Panc1 (cell line): ENCODE results near the gene ZNF335. TPM values are rescaled to one million over a fixed set of nuclear protein-coding genes. Genes with fewer than 3 reads are reported as not detected.

ENCODE experiments used
- ATAC-seq: fragments of 200-7000 bp; cut with Tn5 transposase; 2 replicates; pipeline ENCODE4 v1.9.1; 2020; ENCODE audit warnings: mild to moderate bottlenecking, moderate library complexity
- BruUV-seq: library from RNA; stranded (reverse); fragments of 400-500 nt; replicated peaks from 2 replicates; lab custom pipeline; 2021; lab: Mats Ljungman, UMichigan
- CTCF ChIA-PET: fragments of 300-600 bp; sonication (Branson Sonifier 250); formaldehyde crosslinking; loops from one replicate; lab custom pipeline; 2022; ENCODE audit warnings: antibody characterized with exemption; lab: Charles Lee
- POLR2A ChIA-PET: fragments of 300-600 bp; sonication (Branson Sonifier 250); formaldehyde crosslinking; loops from one replicate; lab custom pipeline; 2022; ENCODE audit warnings: antibody characterized with exemption; lab: Charles Lee
- DNase-seq: peaks from one replicate; pipeline ENCODE4 v3.0.0-alpha.2; 2010; ENCODE audit warnings: low read depth, low spot score
- H3K27ac ChIP-seq: 2 replicates; pipeline ENCODE4 v1.5.1; 2011; ENCODE audit warnings: mild to moderate bottlenecking, low read length, inconsistent platforms
- H3K27me3 ChIP-seq: fragments of 200-500 bp; sonication (Bioruptor generic); 2 replicates; pipeline ENCODE4 v1.6.0; 2014; ENCODE audit warnings: low read length, inconsistent platforms; ENCODE audit not compliant: control insufficient read depth, insufficient read depth
- H3K36me3 ChIP-seq: fragments of 200-500 bp; sonication (Bioruptor generic); 2 replicates; pipeline ENCODE4 v1.5.1; 2014; ENCODE audit warnings: inconsistent platforms, mild to moderate bottlenecking, low read length, moderate library complexity; ENCODE audit not compliant: control insufficient read depth, insufficient read depth
- H3K4me1 ChIP-seq: 2 replicates; pipeline ENCODE4 v1.5.1; 2011; ENCODE audit warnings: inconsistent platforms, mild to moderate bottlenecking, low read length, moderate library complexity; ENCODE audit not compliant: control insufficient read depth, insufficient read depth
- H3K4me3 ChIP-seq, 2 experiments: 2 replicates each; pipeline ENCODE4 v1.5.1; 2011 to 2012; ENCODE audit warnings: low read depth in 2 of 2, low read length in 2 of 2, mild to moderate bottlenecking in 2 of 2, inconsistent platforms in 1 of 2, moderate library complexity in 1 of 2
- H3K9me3 ChIP-seq: fragments of 200-500 bp; sonication (Bioruptor generic); 2 replicates; pipeline ENCODE4 v1.5.1; 2014; ENCODE audit warnings: low read depth, mild to moderate bottlenecking, inconsistent platforms, low read length, moderate library complexity; ENCODE audit not compliant: control insufficient read depth, insufficient read depth
- POLR2AphosphoS5 ChIP-seq: IDR thresholded peaks from 2 replicates; pipeline ENCODE4 v1.6.1; 2012; ENCODE audit warnings: mild to moderate bottlenecking, low read depth, low read length, moderate library complexity
- SIN3A ChIP-seq: IDR thresholded peaks from 2 replicates; pipeline ENCODE4 v1.6.1; 2012; ENCODE audit warnings: low read depth, mild to moderate bottlenecking, low read length, moderate library complexity, borderline replicate concordance; ENCODE audit not compliant: insufficient read depth
- TCF7L2 ChIP-seq: IDR thresholded peaks from 2 replicates; pipeline ENCODE4 v1.6.1; 2011; ENCODE audit warnings: mild to moderate bottlenecking, low read depth, low read length, inconsistent platforms
- in situ Hi-C: cut with HindIII; loops from 2 replicates; pipeline ENCODE4 v1.10.0; 2016; ENCODE audit warnings: low sequenced_read_pairs, low pct_unique_long_range_greater_than_20kb
- intact Hi-C: fragments of 100-400 bp; cut with micrococcal nuclease; formaldehyde crosslinking; loops from one replicate; pipeline ENCODE4 v1.10.0; 2022; ENCODE audit not compliant: unreplicated experiment
- total RNA-seq: library from RNA; stranded (reverse); gene quantifications from one replicate; pipeline ENCODE4 v1.2.1, GENCODE V29; 2021; ENCODE audit not compliant: unreplicated experiment
- TF ChIP-seq, protein P1 (sequence below): fragments of 450-650 bp; IDR thresholded peaks from 2 replicates; pipeline ENCODE4 v1.5.1; 2017; ENCODE audit warnings: mild to moderate bottlenecking
- TF ChIP-seq, protein P2 (sequence below), 2 experiments: IDR thresholded peaks; 2 replicates each; pipeline ENCODE4 v1.6.1; 2011 to 2012; ENCODE audit warnings: low read depth in 2 of 2, control low read depth in 1 of 2, low read length in 1 of 2, mild to moderate bottlenecking in 1 of 2, moderate library complexity in 1 of 2; ENCODE audit not compliant: insufficient read depth in 1 of 2

ZNF335 gene
- total RNA-seq, 1 experiment from 2014 or later: 31.1 TPM

DNA sequence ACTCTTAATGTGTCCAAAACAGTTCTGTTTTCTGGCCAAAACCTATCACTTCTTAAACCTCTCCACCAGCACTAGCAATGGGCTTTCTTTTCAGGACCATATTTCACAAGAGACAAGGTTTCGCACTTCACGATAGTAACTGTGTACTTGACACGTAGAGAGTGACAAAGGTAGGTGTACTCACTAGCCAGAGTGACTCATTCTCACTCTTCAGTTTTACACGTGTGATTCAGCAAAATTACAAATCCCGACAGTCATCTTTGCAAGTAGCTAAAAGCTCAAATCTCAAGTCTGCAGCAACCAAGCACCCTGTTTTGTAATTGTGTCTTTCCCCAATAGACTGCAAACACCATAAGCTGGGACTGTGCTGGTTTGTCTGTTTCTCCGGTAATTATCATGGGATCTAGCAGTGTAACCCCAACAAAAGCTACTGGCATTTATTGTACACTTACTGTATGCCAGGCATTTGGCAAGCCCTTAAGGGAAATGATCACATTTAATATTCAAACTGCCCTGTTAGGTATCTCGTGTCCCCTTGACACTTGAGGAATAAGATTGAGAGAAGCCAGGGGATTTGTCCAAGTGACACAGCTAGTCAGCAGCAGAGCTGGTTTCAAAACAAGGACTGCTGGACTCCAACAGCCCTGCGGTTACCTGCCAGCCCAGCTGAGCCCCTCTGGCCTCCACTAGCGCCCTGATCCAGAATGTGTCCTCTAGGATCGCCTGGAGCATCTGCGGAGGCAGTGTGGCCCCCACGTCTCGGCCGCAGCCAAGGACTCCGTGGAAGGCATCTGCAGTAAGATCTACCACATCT lies 27.6 kb downstream of the ZNF335 start:
- intact Hi-C loops (no loop called here), in situ Hi-C loops (no loop called here)
- BruUV-seq: no TSS peak
- no peaks in the 10 kb centered on the region for H3K27me3 ChIP-seq
- H3K4me1 ChIP-seq: no peaks in the 10 kb centered on the region
- no peak overlapping the region for H3K4me3 ChIP-seq
- TF ChIP-seq, protein P1, sequence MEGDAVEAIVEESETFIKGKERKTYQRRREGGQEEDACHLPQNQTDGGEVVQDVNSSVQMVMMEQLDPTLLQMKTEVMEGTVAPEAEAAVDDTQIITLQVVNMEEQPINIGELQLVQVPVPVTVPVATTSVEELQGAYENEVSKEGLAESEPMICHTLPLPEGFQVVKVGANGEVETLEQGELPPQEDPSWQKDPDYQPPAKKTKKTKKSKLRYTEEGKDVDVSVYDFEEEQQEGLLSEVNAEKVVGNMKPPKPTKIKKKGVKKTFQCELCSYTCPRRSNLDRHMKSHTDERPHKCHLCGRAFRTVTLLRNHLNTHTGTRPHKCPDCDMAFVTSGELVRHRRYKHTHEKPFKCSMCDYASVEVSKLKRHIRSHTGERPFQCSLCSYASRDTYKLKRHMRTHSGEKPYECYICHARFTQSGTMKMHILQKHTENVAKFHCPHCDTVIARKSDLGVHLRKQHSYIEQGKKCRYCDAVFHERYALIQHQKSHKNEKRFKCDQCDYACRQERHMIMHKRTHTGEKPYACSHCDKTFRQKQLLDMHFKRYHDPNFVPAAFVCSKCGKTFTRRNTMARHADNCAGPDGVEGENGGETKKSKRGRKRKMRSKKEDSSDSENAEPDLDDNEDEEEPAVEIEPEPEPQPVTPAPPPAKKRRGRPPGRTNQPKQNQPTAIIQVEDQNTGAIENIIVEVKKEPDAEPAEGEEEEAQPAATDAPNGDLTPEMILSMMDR: no peak
- TF ChIP-seq SIN3A: no peak
- TF ChIP-seq POLR2AphosphoS5: no peak
- TF ChIP-seq, protein P2, sequence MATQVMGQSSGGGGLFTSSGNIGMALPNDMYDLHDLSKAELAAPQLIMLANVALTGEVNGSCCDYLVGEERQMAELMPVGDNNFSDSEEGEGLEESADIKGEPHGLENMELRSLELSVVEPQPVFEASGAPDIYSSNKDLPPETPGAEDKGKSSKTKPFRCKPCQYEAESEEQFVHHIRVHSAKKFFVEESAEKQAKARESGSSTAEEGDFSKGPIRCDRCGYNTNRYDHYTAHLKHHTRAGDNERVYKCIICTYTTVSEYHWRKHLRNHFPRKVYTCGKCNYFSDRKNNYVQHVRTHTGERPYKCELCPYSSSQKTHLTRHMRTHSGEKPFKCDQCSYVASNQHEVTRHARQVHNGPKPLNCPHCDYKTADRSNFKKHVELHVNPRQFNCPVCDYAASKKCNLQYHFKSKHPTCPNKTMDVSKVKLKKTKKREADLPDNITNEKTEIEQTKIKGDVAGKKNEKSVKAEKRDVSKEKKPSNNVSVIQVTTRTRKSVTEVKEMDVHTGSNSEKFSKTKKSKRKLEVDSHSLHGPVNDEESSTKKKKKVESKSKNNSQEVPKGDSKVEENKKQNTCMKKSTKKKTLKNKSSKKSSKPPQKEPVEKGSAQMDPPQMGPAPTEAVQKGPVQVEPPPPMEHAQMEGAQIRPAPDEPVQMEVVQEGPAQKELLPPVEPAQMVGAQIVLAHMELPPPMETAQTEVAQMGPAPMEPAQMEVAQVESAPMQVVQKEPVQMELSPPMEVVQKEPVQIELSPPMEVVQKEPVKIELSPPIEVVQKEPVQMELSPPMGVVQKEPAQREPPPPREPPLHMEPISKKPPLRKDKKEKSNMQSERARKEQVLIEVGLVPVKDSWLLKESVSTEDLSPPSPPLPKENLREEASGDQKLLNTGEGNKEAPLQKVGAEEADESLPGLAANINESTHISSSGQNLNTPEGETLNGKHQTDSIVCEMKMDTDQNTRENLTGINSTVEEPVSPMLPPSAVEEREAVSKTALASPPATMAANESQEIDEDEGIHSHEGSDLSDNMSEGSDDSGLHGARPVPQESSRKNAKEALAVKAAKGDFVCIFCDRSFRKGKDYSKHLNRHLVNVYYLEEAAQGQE (IDR thresholded peaks at IDR 0.05; ENCODE audit: insufficient read depth in 1 of 2, low read depth in 2 of 2, low read length in 1 of 2): no peak
- TF ChIP-seq TCF7L2: no peak
- no peaks in the 10 kb centered on the region for H3K9me3 ChIP-seq
- DNase-seq (no peak), ATAC-seq (no peak)
- ChIA-PET CTCF (interaction anchor here (0.5 kb wide), 1 partner anchor 26 kb away, joined by 3 read pairs; no protein-coding TSS in a partner anchor), POLR2A (no interaction called here)
- peaks cover 2% of the 10 kb centered on the region for H3K36me3 ChIP-seq
- H3K27ac ChIP-seq: no peak overlapping the region

DNA sequence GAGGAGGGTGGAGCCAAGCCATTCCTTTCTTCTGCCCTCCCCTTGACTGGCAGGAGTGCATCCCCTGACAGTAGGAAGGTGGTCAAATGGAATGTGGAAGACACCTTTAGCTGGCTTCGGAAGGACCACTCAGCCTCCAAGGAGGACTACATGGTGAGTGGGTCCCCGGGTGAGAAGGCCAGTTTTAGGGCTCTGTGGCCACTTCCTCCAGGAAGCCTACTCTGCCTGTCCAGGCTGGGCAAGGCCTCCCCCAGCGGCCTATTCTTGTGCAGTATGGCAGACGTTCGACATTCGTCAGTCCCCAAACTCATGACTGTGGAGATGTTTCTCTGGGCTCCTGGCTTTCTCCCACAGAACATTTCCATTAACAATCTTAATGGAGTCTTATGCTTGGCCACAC lies 28.4 kb downstream of the ZNF335 start:
- POLR2A ChIA-PET: no interaction called here
- Histone ChIP-seq H3K9me3 (no peaks in the 10 kb centered on the region), H3K4me1 (no peaks in the 10 kb centered on the region), H3K4me3 (no peak overlapping the region), H3K27me3 (no peaks in the 10 kb centered on the region), H3K36me3 (peaks cover 2% of the 10 kb centered on the region), H3K27ac (no peak overlapping the region)
- intact Hi-C loops (no loop called here), in situ Hi-C loops (no loop called here)
- TF ChIP-seq, protein P2 (IDR thresholded peaks at IDR 0.05; ENCODE audit: insufficient read depth in 1 of 2, low read depth in 2 of 2, low read length in 1 of 2): no peak
- TF ChIP-seq POLR2AphosphoS5 (no peak), SIN3A (no peak), TCF7L2 (no peak)
- CTCF ChIA-PET: interaction anchor here (0.5 kb wide), 1 partner anchor 26 kb away, joined by 3 read pairs; no protein-coding TSS in a partner anchor
- no peak for DNase-seq
- BruUV-seq: no TSS peak
- ATAC-seq: no peak
